ENCODE data around the gene PCSK4.

DNA sequence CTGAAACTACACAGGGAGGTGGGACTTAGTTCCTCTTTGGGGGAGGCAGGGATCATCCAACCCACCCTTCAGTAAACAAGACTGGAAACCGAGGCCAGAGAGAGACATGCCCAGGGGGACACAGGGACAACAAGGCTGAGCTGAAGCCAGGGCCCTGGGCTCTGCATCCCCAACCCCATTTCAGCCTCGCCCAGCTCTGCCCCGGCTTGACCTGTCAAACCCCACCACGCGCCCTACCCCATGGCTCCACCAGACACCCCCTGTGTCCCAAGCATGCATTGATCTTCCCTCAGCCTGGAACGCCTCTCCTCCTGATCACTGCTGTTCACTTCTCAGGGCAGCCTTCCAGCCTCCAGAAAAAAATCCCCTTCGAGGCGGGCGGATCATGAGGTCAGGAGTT is 42.2 kb downstream of the PCSK4 start:
- TF ChIP-seq, protein P1, sequence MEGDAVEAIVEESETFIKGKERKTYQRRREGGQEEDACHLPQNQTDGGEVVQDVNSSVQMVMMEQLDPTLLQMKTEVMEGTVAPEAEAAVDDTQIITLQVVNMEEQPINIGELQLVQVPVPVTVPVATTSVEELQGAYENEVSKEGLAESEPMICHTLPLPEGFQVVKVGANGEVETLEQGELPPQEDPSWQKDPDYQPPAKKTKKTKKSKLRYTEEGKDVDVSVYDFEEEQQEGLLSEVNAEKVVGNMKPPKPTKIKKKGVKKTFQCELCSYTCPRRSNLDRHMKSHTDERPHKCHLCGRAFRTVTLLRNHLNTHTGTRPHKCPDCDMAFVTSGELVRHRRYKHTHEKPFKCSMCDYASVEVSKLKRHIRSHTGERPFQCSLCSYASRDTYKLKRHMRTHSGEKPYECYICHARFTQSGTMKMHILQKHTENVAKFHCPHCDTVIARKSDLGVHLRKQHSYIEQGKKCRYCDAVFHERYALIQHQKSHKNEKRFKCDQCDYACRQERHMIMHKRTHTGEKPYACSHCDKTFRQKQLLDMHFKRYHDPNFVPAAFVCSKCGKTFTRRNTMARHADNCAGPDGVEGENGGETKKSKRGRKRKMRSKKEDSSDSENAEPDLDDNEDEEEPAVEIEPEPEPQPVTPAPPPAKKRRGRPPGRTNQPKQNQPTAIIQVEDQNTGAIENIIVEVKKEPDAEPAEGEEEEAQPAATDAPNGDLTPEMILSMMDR (conservative IDR thresholded peaks at IDR 0.05; ENCODE audit: low read depth, low read length), result no peak
- TF ChIP-seq EZH2 (IDR thresholded peaks at IDR 0.05; ENCODE audit: borderline replicate concordance, low read depth, low read length, poor library complexity, severe bottlenecking), result no peak
